HAP-1 (cell line): ENCODE measurements around the gene MXD3.
A peak's percentile ranks its signal among the peaks of the same experiment; 100 is the strongest.
"Not testable (repeated sequence)": the region's sequence is repeated elsewhere in the genome, so short reads cannot be mapped to it uniquely, and the experiment has no call there.

Experiments
- DNase-seq, 2 experiments: peaks; one replicate each; pipeline ENCODE4 v3.0.0-alpha.2; 2016 to 2020; ENCODE audit warnings: low spot score in 2 of 2
- H3K27me3 ChIP-seq: fragments of 250-450 bp; sonication (Bioruptor Pico); 2 replicates; pipeline ENCODE4 v1.5.1; 2020; ENCODE audit warnings: low read depth, mild to moderate bottlenecking, moderate library complexity
- H3K36me3 ChIP-seq: fragments of 250-450 bp; sonication (Bioruptor Pico); replicated peaks from 2 replicates; pipeline ENCODE4 v1.5.1; 2020; ENCODE audit warnings: mild to moderate bottlenecking
- H3K4me1 ChIP-seq: fragments of 250-450 bp; sonication (Bioruptor Pico); 2 replicates; pipeline ENCODE4 v1.5.1; 2020; ENCODE audit warnings: mild to moderate bottlenecking
- H3K4me3 ChIP-seq: fragments of 250-450 bp; sonication (Bioruptor Pico); 2 replicates; pipeline ENCODE4 v1.5.1; 2020; ENCODE audit warnings: mild to moderate bottlenecking, moderate library complexity
- H3K9me3 ChIP-seq: fragments of 250-450 bp; sonication (Bioruptor Pico); 2 replicates; pipeline ENCODE4 v1.5.1; 2020; ENCODE audit warnings: mild to moderate bottlenecking, moderate library complexity
- in situ Hi-C: fragments of 300-500 bp; cut with MboI; formaldehyde crosslinking; loops from 3 replicates; pipeline ENCODE4 v1.14.3; 2020; ENCODE audit warnings: low sequenced_read_pairs, inconsistent platforms, mixed read lengths

Gene MXD3

GRCh38 chr5:177311723-177312648 is at the start of gene MXD3:
MXD3 (minus strand) TSS chr5:177311898; CDS start chr5:177311830, 68 bp downstream.
- DNase-seq = peak; percentile 98 to 100
- no peaks in the 10 kb centered on the region for H3K27me3 ChIP-seq
- H3K9me3 ChIP-seq = no peaks in the 10 kb centered on the region
- peaks cover 24% of the 10 kb centered on the region for H3K4me1 ChIP-seq
- H3K4me3 ChIP-seq = peak within 1 kb of the TSS; percentile 87
- peaks cover 28% of the 10 kb centered on the region for H3K36me3 ChIP-seq
- in situ Hi-C loops = loop anchor here (10.0 kb wide), 1 partner anchor 133 kb away; the partner anchor contains the start of gene PRR7

- H3K27me3 ChIP-seq = peaks cover 17% of the 10 kb centered on the region
- DNase-seq, in situ Hi-C loops, H3K4me3 ChIP-seq, H3K4me1 ChIP-seq, H3K36me3 ChIP-seq, H3K9me3 ChIP-seq: not testable (repeated sequence)
These were observed 49.0 kb upstream of the MXD3 start for GRCh38 chr5:177360740-177361139.

- in situ Hi-C loops = no loop called here
- H3K27me3 ChIP-seq = peaks cover 17% of the 10 kb centered on the region
- no peak overlapping the region for H3K4me3 ChIP-seq
- peaks cover 7% of the 10 kb centered on the region for H3K4me1 ChIP-seq
- H3K36me3 ChIP-seq = no peaks in the 10 kb centered on the region
- no peak for DNase-seq
- H3K9me3 ChIP-seq = peaks cover 3% of the 10 kb centered on the region; the same call in 1 of the 2 replicates
These were observed 48.2 kb upstream of the MXD3 start for GRCh38 chr5:177359860-177360259.

- H3K9me3 ChIP-seq = peaks cover 3% of the 10 kb centered on the region; the same call in 1 of the 2 replicates
- H3K4me1 ChIP-seq = peaks cover 7% of the 10 kb centered on the region
- DNase-seq = no peak
- in situ Hi-C loops = no loop called here
- peaks cover 17% of the 10 kb centered on the region for H3K27me3 ChIP-seq
- no peak overlapping the region for H3K4me3 ChIP-seq
- H3K36me3 ChIP-seq = no peaks in the 10 kb centered on the region
These were observed 47.8 kb upstream of the MXD3 start for GRCh38 chr5:177359451-177359851.

- DNase-seq = no peak
- in situ Hi-C loops = no loop called here
- peaks cover 6% of the 10 kb centered on the region for H3K4me1 ChIP-seq
- H3K36me3 ChIP-seq = no peaks in the 10 kb centered on the region
- peaks cover 17% of the 10 kb centered on the region for H3K27me3 ChIP-seq
- no peak overlapping the region for H3K4me3 ChIP-seq
- H3K9me3 ChIP-seq = peaks cover 3% of the 10 kb centered on the region; the same call in 1 of the 2 replicates
These were observed 46.7 kb upstream of the MXD3 start for GRCh38 chr5:177358370-177358819.

GRCh38 chr5:177357459-177358351 is 46.0 kb upstream of the MXD3 start, which contains the start of gene RGS14:
RGS14 (plus strand) TSS chr5:177357924; CDS start chr5:177358025, 101 bp downstream.
- no peak for DNase-seq
- in situ Hi-C loops = no loop called here

GRCh38 chr5:177357146-177357458 is 45.4 kb upstream of the MXD3 start:
- H3K36me3 ChIP-seq = no peaks in the 10 kb centered on the region
- in situ Hi-C loops = no loop called here
- no peak overlapping the region for H3K4me3 ChIP-seq

More at GRCh38 chr5:177357459-177358351, 46.0 kb upstream of the MXD3 start, which contains the start of gene RGS14:
- Histone ChIP-seq H3K36me3 (no peaks in the 10 kb centered on the region), H3K4me1 (peaks cover under 1% of the 10 kb centered on the region), H3K9me3 (peaks cover 3% of the 10 kb centered on the region; the same call in 1 of the 2 replicates), H3K27me3 (peaks cover 17% of the 10 kb centered on the region), H3K4me3 (no peak within 1 kb of the TSS)

GRCh38 chr5:177356746-177357145 is 45.0 kb upstream of the MXD3 start:
- H3K36me3 ChIP-seq = no peaks in the 10 kb centered on the region
- H3K4me3 ChIP-seq = no peak overlapping the region
- H3K9me3 ChIP-seq = peaks cover 3% of the 10 kb centered on the region; the same call in 1 of the 2 replicates
- H3K27me3 ChIP-seq = peaks cover 17% of the 10 kb centered on the region
- in situ Hi-C loops = no loop called here
- H3K4me1 ChIP-seq = no peaks in the 10 kb centered on the region; the same call in 1 of the 2 replicates
- DNase-seq = no peak

More at GRCh38 chr5:177357146-177357458, 45.4 kb upstream of the MXD3 start:
- no peak for DNase-seq
- Histone ChIP-seq H3K9me3 (peaks cover 3% of the 10 kb centered on the region; the same call in 1 of the 2 replicates), H3K27me3 (peaks cover 17% of the 10 kb centered on the region), H3K4me1 (no peaks in the 10 kb centered on the region; the same call in 1 of the 2 replicates)

- DNase-seq = no peak
- Histone ChIP-seq H3K4me1 (no peaks in the 10 kb centered on the region; the same call in 1 of the 2 replicates), H3K27me3 (peaks cover 17% of the 10 kb centered on the region), H3K9me3 (peaks cover 3% of the 10 kb centered on the region; the same call in 1 of the 2 replicates), H3K36me3 (no peaks in the 10 kb centered on the region; the same call in 1 of the 2 replicates), H3K4me3 (no peak overlapping the region)
- in situ Hi-C loops = no loop called here
These were observed 44.1 kb upstream of the MXD3 start for GRCh38 chr5:177355868-177356168.

- H3K4me3 ChIP-seq = no peak overlapping the region
- H3K9me3 ChIP-seq = peaks cover 3% of the 10 kb centered on the region; the same call in 1 of the 2 replicates
- peaks cover 17% of the 10 kb centered on the region for H3K27me3 ChIP-seq
- no peak for DNase-seq
- H3K4me1 ChIP-seq = peaks cover 4% of the 10 kb centered on the region
- in situ Hi-C loops = no loop called here
- H3K36me3 ChIP-seq = no peaks in the 10 kb centered on the region; the same call in 1 of the 2 replicates
These were observed 43.6 kb upstream of the MXD3 start for GRCh38 chr5:177355162-177355867.

- Histone ChIP-seq H3K27me3 (peaks cover 17% of the 10 kb centered on the region), H3K4me1 (peaks cover 7% of the 10 kb centered on the region), H3K4me3 (no peak overlapping the region), H3K36me3 (no peaks in the 10 kb centered on the region; the same call in 1 of the 2 replicates), H3K9me3 (peaks cover 3% of the 10 kb centered on the region; the same call in 1 of the 2 replicates)
- no peak for DNase-seq
- in situ Hi-C loops = no loop called here
These were observed 43.0 kb upstream of the MXD3 start for GRCh38 chr5:177354711-177355110.

- H3K36me3 ChIP-seq = peaks cover 3% of the 10 kb centered on the region; the same call in 1 of the 2 replicates
- no peak for DNase-seq
- in situ Hi-C loops = no loop called here
- no peak overlapping the region for H3K4me3 ChIP-seq
- H3K4me1 ChIP-seq = peaks cover 10% of the 10 kb centered on the region
- peaks cover 17% of the 10 kb centered on the region for H3K27me3 ChIP-seq
- H3K9me3 ChIP-seq = peaks cover 3% of the 10 kb centered on the region; the same call in 1 of the 2 replicates
These were observed 42.6 kb upstream of the MXD3 start for GRCh38 chr5:177354256-177354655.

GRCh38 chr5:177353093-177353492 is 41.4 kb upstream of the MXD3 start:
- H3K4me1 ChIP-seq = peaks cover 10% of the 10 kb centered on the region
- in situ Hi-C loops = no loop called here
- H3K9me3 ChIP-seq = peaks cover 3% of the 10 kb centered on the region; the same call in 1 of the 2 replicates
- H3K4me3 ChIP-seq = no peak overlapping the region
- DNase-seq = no peak
- H3K36me3 ChIP-seq = peaks cover 5% of the 10 kb centered on the region; the same call in 1 of the 2 replicates
- H3K27me3 ChIP-seq = peaks cover 10% of the 10 kb centered on the region
